Muscle of leg (tissue), 16 donors: ENCODE measurements around the gene ZNF226. TPM values are rescaled to one million over a fixed set of nuclear protein-coding genes. Genes with fewer than 3 reads are reported as not detected.
"Not testable (repeated sequence)": the region's sequence is repeated elsewhere in the genome, so short reads cannot be mapped to it uniquely, and the experiment has no call there.

ENCODE experiments used
- DNase-seq: peaks from one replicate; pipeline ENCODE4 v3.0.0; 2013
- H3K27ac ChIP-seq: one replicate; pipeline ENCODE4 v1.5.1; 2013; ENCODE audit warnings: mild to moderate bottlenecking, low read length, control low read depth
- H3K27me3 ChIP-seq: one replicate; pipeline ENCODE4 v1.6.1; 2013; ENCODE audit warnings: low read length; ENCODE audit not compliant: control insufficient read depth, insufficient read depth
- H3K36me3 ChIP-seq: one replicate; pipeline ENCODE4 v1.6.1; 2013; ENCODE audit warnings: low read length; ENCODE audit not compliant: control insufficient read depth, insufficient read depth
- H3K4me1 ChIP-seq: one replicate; pipeline ENCODE4 v1.6.1; 2013; ENCODE audit warnings: low read length; ENCODE audit not compliant: control insufficient read depth, insufficient read depth
- H3K4me3 ChIP-seq: one replicate; pipeline ENCODE4 v1.5.1; 2013; ENCODE audit warnings: low read length, control low read depth
- H3K9me3 ChIP-seq: replicated peaks from 2 replicates; pipeline ENCODE4 v1.6.1; 2013; ENCODE audit warnings: low read depth, low read length; ENCODE audit not compliant: control insufficient read depth
- WGBS: methylation state at CpG from one replicate; pipeline ENCODE4 v1.1.5; 2013; ENCODE audit warnings: missing lambda C conversion rate; ENCODE audit not compliant: insufficient coverage; 5-methylcytosine and 5-hydroxymethylcytosine counted together
- long read RNA-seq, 11 donors: transcript quantifications; one replicate each; lab custom pipeline, GENCODE V29; 2026
- polyA plus RNA-seq, 8 donors: library from polyadenylated mRNA; unstranded; fragments of 120-200 nt; gene quantifications; one replicate each; pipeline versions ENCODE4 v1.2.1 to v1.2.3, GENCODE V29; 2013; ENCODE audit warnings: inconsistent platforms in 1 of 8, low replicate concordance in 1 of 8; ENCODE audit not compliant: insufficient read length in 8 of 8, insufficient read depth in 1 of 8
- total RNA-seq: library from RNA; stranded (reverse); fragments of 120-200 nt; gene quantifications from one replicate; pipeline ENCODE4 v1.2.4, GENCODE V29; 2013

The ZNF226 gene
- total RNA-seq (20.9 TPM), polyA plus RNA-seq (10 to 100 TPM; 10.1 to 14.9 (median 12.1) TPM)
- long read RNA-seq, donor 1, partial matches to known transcripts: 0 of 1 reads
- long read RNA-seq, donor 1, other reads (novel, unspliced or antisense): 0 of 1 reads
- long read RNA-seq, donor 2: 0 reads
- long read RNA-seq, donor 3, partial matches to known transcripts: 0 of 1 reads
- long read RNA-seq, donor 3, other reads (novel, unspliced or antisense): 0 of 1 reads
- long read RNA-seq, donor 4, partial matches to known transcripts: 0 of 2 reads
- long read RNA-seq, donor 4, other reads (novel, unspliced or antisense): 0 of 2 reads
- long read RNA-seq, donor 5, partial matches to known transcripts: 0 of 8 reads
- long read RNA-seq, donor 5, other reads (novel, unspliced or antisense): 0 of 8 reads
- long read RNA-seq, donor 6, partial matches to known transcripts: 0 of 9 reads
- long read RNA-seq, donor 6, other reads (novel, unspliced or antisense): 0 of 9 reads
- long read RNA-seq, donor 7, partial matches to known transcripts: 0 of 3 reads
- long read RNA-seq, donor 7, other reads (novel, unspliced or antisense): 0 of 3 reads
- long read RNA-seq, donor 8, partial matches to known transcripts: 0 of 4 reads
- long read RNA-seq, donor 8, other reads (novel, unspliced or antisense): 0 of 4 reads
- long read RNA-seq, donor 9: 0 reads
- long read RNA-seq, donor 10, partial matches to known transcripts: 0 of 3 reads
- long read RNA-seq, donor 10, other reads (novel, unspliced or antisense): 0 of 3 reads
- long read RNA-seq, donor 11, partial matches to known transcripts: 0 of 4 reads
- long read RNA-seq, donor 11, other reads (novel, unspliced or antisense): 0 of 4 reads

DNA sequence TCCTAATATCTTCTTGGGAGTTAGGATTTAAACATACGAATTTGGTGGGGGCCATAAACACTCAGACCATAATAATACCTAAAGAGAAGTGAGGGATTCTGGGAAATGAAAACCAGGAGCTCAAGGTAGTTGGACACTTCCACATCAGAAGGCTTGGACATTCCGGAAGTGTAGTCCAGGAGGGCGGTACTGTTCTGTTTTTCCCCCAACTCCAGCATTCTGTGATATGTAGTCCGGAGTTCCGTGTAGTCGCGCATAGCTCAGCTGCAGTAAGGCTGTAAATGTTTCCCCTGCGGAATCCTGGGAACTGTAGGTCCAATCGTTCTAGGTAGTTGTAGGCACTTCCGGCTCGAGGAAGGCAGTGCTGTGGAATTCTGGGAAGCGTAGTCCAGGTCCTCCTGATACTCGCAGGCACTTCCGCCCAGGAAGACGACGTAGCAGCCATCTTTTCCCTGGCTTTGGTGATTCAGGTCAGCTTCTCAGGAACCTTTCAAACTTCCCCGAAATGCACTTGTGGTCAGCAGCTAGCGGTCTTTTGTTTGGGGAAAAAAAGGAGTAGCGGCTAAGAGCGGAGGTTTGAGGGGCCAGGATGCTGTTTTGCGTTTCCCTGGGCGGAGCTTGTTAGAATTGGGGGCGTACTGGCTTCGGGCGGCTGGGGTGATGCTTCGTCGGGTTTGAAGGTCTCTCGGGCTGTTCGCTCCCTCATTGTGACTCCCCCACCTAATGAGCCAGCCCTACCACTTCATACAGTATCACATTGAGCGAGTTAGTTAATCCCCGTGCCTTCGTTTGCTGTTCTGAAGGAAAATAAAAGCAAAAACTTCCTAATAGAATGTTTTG lies at the start of gene ZNF226:
TSS of gene ZNF226 (plus strand) at position 428 of the 840 bp plus-strand sequence. CDS start 4,981 bp downstream, outside the sequence.
- Histone ChIP-seq H3K9me3 (peaks cover 21% of the 10 kb centered on the region), H3K36me3 (peaks cover 20% of the 10 kb centered on the region), H3K27me3 (no peaks in the 10 kb centered on the region), H3K4me3 (peak within 1 kb of the TSS; percentile 92), H3K27ac (peak within 1 kb of the TSS; percentile 97), H3K4me1 (peaks cover 3% of the 10 kb centered on the region)
- peak; percentile 100 for DNase-seq
- WGBS: 0% methylated on average over 22 of the region's 32 CpGs

DNA sequence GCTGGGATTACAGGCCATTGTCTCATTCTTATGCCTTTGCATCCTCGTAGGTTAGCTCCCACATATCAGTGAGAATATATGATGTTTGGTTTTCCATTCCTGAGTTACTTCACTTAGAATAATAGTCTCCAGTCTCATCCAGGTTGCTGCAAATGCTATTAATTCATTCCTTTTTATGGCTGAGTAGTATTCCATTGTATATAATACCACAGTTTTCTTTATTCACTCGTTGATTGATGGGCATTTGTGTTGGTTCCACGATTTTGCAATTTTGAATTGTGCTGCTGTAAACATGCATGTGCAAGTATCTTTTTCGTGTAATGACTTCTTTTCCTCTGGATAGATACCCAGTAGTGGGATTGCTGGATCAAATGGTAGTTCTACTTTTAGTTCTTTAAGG lies 43.7 kb upstream of the ZNF226 start:
- not testable (repeated sequence) for H3K27ac ChIP-seq, H3K4me3 ChIP-seq, H3K9me3 ChIP-seq, DNase-seq, H3K27me3 ChIP-seq, H3K4me1 ChIP-seq
- WGBS: no CpG with 5 or more reads among the region's 4 CpGs
- peaks cover 44% of the 10 kb centered on the region for H3K36me3 ChIP-seq

DNA sequence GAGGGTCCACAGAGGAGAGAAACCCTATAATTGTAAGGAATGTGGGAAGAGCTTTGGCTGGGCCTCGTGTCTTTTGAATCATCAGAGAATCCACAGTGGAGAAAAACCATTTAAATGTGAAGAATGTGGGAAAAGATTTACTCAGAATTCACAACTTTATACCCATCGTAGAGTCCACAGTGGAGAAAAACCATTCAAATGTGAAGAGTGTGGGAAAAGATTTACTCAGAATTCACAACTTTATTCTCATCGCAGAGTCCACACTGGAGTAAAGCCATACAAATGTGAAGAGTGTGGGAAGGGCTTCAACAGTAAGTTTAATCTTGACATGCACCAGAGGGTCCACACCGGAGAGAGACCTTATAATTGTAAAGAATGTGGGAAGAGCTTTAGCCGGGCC lies 32.9 kb upstream of the ZNF226 start:
- WGBS: 100% methylated on average over 1 of the region's 5 CpGs
- Histone ChIP-seq H3K27ac (no peak overlapping the region), H3K36me3 (peaks cover 39% of the 10 kb centered on the region), H3K9me3 (peaks cover 40% of the 10 kb centered on the region), H3K4me1 (no peaks in the 10 kb centered on the region), H3K27me3 (no peaks in the 10 kb centered on the region), H3K4me3 (no peak overlapping the region)
- DNase-seq: no peak

DNA sequence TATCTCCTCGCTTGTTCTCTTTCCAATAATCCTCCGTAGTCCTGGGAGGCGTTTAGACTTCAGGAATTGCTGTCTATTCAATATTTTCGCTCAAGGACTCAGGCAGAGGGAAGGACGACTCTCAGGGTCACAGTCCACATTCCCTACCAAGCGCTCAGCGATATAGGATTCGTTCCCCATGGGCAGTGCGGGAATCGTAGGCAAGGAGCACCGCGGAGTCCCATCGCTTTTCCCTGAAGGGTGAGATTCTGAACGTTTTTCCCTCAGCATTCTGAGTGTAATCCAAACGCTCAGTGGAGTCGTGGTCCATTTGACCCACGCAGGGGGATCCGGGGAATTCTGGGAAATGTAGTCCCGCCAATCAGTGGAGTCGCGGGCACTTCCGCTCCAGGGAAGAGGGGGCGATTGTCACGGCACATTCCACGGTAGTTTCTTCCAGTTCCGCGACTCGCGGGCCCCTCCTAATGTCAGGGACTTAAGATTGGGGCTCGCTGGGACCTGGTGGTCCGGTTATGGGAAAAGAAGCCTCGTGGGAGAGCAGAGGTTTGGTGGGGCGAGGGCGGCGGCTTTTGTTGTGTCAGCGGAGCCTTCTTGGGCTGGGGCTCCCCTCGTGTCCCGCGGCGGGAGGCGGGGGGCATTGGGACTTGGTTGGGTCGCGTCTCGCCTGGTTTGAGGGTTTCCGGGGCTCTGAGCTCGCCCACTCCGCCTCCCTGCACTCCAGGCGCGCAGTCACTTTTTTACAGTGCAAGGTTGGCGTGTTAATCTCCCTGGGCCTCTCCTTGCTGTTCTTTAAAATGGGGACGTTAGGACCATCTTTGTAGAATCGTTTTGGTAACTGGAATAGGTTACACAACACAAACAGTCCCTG lies 23.5 kb upstream of the ZNF226 start, which contains the start of gene ZNF234:
TSS of gene ZNF234 (plus strand) at position 364 of the 868 bp plus-strand sequence. CDS start 3,079 bp downstream, outside the sequence.
- Histone ChIP-seq H3K27me3 (no peaks in the 10 kb centered on the region), H3K9me3 (no peaks in the 10 kb centered on the region), H3K36me3 (peaks cover 13% of the 10 kb centered on the region), H3K4me3 (peak within 1 kb of the TSS; percentile 98), H3K4me1 (peaks cover 6% of the 10 kb centered on the region), H3K27ac (peak within 1 kb of the TSS; percentile 87)
- under 1% methylated on average over 42 of the region's 52 CpGs for WGBS
- DNase-seq: peak; percentile 96

DNA sequence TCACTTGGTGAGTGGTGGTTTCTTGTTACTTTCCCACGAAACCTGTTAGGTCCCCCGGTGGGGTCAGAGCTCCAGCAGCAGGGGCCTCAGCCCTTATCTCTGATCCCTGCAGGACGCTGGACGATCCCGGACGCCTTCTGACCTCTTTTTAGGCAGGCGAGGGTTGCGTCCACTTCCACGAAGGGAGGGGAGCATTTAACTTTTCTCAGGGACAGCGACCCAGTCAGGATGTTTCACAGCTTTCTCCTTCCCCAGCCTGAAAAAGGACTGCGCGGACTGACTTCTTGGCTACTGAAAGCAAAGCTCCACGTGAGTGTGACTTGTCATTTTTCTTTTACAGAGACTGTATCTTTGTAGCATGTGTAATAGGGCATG lies 22.9 kb upstream of the ZNF226 start:
- H3K4me3 ChIP-seq: peak overlapping the region; percentile 98
- no peaks in the 10 kb centered on the region for H3K9me3 ChIP-seq
- H3K27me3 ChIP-seq: no peaks in the 10 kb centered on the region
- H3K27ac ChIP-seq: peak overlapping the region; percentile 87
- H3K4me1 ChIP-seq: peaks cover 6% of the 10 kb centered on the region
- peaks cover 13% of the 10 kb centered on the region for H3K36me3 ChIP-seq
- DNase-seq: peak; percentile 43
- 0% methylated on average over 9 of the region's 13 CpGs for WGBS

DNA sequence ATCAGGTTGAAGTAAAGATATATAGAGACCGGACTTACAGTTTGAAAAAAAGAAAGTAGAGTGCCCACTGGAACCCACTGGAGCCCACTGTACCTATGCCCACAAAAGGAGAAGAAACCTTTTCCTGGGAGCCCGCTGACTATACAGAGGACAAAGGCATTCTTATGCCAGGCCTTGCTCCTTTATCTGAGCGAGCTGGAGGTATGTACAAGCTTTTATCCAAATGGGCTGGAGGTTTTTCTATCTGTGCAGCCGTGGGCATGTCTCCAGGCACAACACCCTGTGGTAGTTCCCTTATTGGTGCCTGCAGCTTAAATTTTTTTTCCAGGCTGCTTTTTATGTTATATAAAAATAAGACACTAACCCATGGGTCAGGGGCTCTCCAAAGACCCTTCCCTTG lies 15.1 kb upstream of the ZNF226 start:
- DNase-seq: no peak
- peaks cover 3% of the 10 kb centered on the region for H3K9me3 ChIP-seq
- H3K36me3 ChIP-seq: peaks cover 59% of the 10 kb centered on the region
- H3K27me3 ChIP-seq: no peaks in the 10 kb centered on the region
- H3K4me3 ChIP-seq: no peak overlapping the region
- H3K27ac ChIP-seq: no peak overlapping the region
- WGBS: 100% methylated on average over 1 of the region's 4 CpGs
- H3K4me1 ChIP-seq: no peaks in the 10 kb centered on the region

DNA sequence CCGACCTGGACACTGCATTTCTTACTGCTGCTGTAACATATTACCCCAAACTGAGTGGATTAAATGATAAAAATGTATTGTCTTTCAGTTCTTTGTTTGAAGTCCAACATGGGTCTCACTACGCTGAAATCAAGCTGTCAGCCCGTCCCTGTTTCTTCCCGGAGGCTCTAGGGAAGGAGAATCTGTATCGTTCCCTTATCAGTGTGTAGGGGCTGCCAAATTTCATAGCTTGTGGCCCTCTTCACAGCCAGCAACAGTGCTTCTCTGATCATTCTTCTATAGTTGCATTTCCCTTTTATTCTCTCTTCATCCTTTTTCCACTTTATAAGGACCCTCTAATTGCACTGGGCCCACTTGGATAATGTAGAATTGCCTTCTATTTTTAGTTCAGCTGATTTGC lies 13.4 kb upstream of the ZNF226 start:
- no peaks in the 10 kb centered on the region for H3K27me3 ChIP-seq
- no peak overlapping the region for H3K4me3 ChIP-seq
- H3K9me3 ChIP-seq: peaks cover 11% of the 10 kb centered on the region

DNA sequence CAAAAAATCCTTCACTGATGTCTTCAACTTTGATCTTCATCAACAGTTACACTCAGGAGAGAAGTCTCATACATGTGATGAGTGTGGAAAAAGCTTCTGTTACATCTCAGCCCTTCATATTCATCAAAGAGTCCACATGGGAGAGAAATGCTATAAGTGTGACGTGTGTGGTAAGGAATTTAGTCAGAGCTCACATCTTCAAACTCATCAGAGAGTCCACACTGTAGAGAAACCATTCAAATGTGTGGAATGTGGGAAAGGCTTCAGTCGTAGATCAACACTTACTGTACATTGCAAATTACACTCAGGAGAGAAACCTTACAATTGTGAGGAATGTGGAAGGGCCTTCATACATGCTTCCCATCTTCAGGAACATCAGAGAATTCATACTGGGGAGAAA lies 8.4 kb upstream of the ZNF226 start:
- Histone ChIP-seq H3K36me3 (peaks cover 40% of the 10 kb centered on the region), H3K27ac (no peak overlapping the region), H3K27me3 (no peaks in the 10 kb centered on the region), H3K4me3 (no peak overlapping the region), H3K4me1 (no peaks in the 10 kb centered on the region), H3K9me3 (peaks cover 42% of the 10 kb centered on the region)
- WGBS: no CpG with 5 or more reads among the region's 2 CpGs
- DNase-seq: no peak

More for the DNA sequence above, 13.4 kb upstream of the ZNF226 start:
- 92% methylated on average over 2 of the region's 5 CpGs for WGBS
- no peak overlapping the region for H3K27ac ChIP-seq
- DNase-seq: no peak
- H3K4me1 ChIP-seq: no peaks in the 10 kb centered on the region
- peaks cover 60% of the 10 kb centered on the region for H3K36me3 ChIP-seq

DNA sequence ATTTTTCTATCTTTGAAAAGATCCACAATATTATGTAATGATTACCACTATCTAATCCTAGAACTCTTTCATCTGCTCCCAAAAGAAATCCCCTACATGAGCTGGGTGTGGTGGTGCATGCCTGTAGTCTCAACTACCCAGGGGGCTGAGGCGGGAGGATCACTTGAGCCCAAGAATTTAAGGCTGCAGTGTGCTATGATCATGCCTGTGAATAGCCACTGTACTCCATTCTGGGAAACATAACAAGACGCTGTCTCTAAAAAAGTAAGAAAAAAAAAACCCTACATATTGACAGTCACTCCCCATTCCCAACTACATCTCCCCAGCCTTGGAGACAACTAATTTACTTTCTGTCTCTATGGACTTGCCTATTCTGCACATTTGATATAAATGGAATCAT lies 1.1 kb upstream of the ZNF226 start:
- Histone ChIP-seq H3K27ac (no peak overlapping the region), H3K9me3 (peaks cover 25% of the 10 kb centered on the region), H3K4me1 (peaks cover 3% of the 10 kb centered on the region), H3K36me3 (peaks cover 12% of the 10 kb centered on the region), H3K27me3 (no peaks in the 10 kb centered on the region), H3K4me3 (no peak overlapping the region)
- no peak for DNase-seq
- no CpG with 5 or more reads among the region's 2 CpGs for WGBS
